Fibroblast of skin of left quadriceps (primary cell): ENCODE data around the gene ADAT1.
A peak's percentile ranks its signal among the peaks of the same experiment; 100 is the strongest.

Experiments used
- DNase-seq, 2 experiments: peaks; one replicate each; pipeline ENCODE4 v3.0.0-alpha.2; 2013; ENCODE audit warnings: low read depth in 2 of 2

ADAT1 gene

GRCh38 chr16:75576384-75576811 is 46.7 kb downstream of the ADAT1 start:
- DNase-seq = no peak

GRCh38 chr16:75575958-75576357 is 47.1 kb downstream of the ADAT1 start:
- DNase-seq = no peak

- no peak for DNase-seq
These were observed 49.1 kb downstream of the ADAT1 start for GRCh38 chr16:75573955-75574354.

GRCh38 chr16:75572864-75573542 is 50.1 kb downstream of the ADAT1 start:
- DNase-seq = no peak

- DNase-seq = no peak
These were observed 52.5 kb downstream of the ADAT1 start for GRCh38 chr16:75570396-75571065.

- DNase-seq = no peak
These were observed 55.2 kb downstream of the ADAT1 start for GRCh38 chr16:75567911-75568310.

- DNase-seq = no peak
These were observed 56.3 kb downstream of the ADAT1 start for GRCh38 chr16:75566758-75567255.

GRCh38 chr16:75566040-75566757 is 56.9 kb downstream of the ADAT1 start, which contains the start of gene GABARAPL2:
TSS of gene GABARAPL2 (plus strand) at chr16:75566379. CDS start at chr16:75566487, 108 bp downstream.
- peak; percentile 48 to 49 for DNase-seq

GRCh38 chr16:75565640-75566039 is 57.4 kb downstream of the ADAT1 start:
- DNase-seq = no peak

GRCh38 chr16:75559564-75560372 is 63.3 kb downstream of the ADAT1 start:
- DNase-seq = no peak

- no peak for DNase-seq
These were observed 64.2 kb downstream of the ADAT1 start for GRCh38 chr16:75558846-75559401.

GRCh38 chr16:75556431-75556950 is 66.6 kb downstream of the ADAT1 start:
- DNase-seq = no peak

GRCh38 chr16:75555707-75556430 is 67.2 kb downstream of the ADAT1 start, which contains the start of gene TMEM231:
TSS of gene TMEM231 (minus strand) at chr16:75556252. CDS start at chr16:75556209, 43 bp downstream.
- DNase-seq = peak; percentile 80 to 83

- DNase-seq = peak; percentile 69 to 71
These were observed 67.8 kb downstream of the ADAT1 start for GRCh38 chr16:75555213-75555706.

GRCh38 chr16:75552951-75553350 is 70.1 kb downstream of the ADAT1 start:
- DNase-seq = no peak

- no peak for DNase-seq
These were observed 72.8 kb downstream of the ADAT1 start for GRCh38 chr16:75550211-75550662.
